GM12878 (cell line): ENCODE measurements around the gene ARID5B. TPM values are rescaled to one million over a fixed set of nuclear protein-coding genes. Genes with fewer than 3 reads are reported as not detected.

Source experiments
- EP300 ChIP-seq, 2 experiments: fragments of 150-350 bp in 1 of 2; IDR thresholded peaks; 2 replicates each; pipeline ENCODE4 v1.6.1; 2011 to 2012; ENCODE audit warnings: low read depth in 2 of 2, low read length in 2 of 2, borderline replicate concordance in 1 of 2, improper control_type of control experiment in 1 of 2, inconsistent platforms in 1 of 2; ENCODE audit not compliant: control insufficient read depth in 1 of 2
- HCFC1 ChIP-seq: fragments of 150-350 bp; IDR thresholded peaks from 2 replicates; pipeline ENCODE4 v1.6.1; 2014; ENCODE audit warnings: low read length
- HDAC2 ChIP-seq: fragments of 200-600 bp; sonication (generic); IDR thresholded peaks from 2 replicates; pipeline ENCODE4 v1.6.1; 2017
- IKZF2 ChIP-seq, 2 experiments: fragments of 450-650 bp; IDR thresholded peaks; 2 replicates each; pipeline ENCODE4 v1.6.1; 2017; ENCODE audit warnings: mild to moderate bottlenecking in 2 of 2, moderate library complexity in 2 of 2
- MYC ChIP-seq: IDR thresholded peaks from 2 replicates; pipeline ENCODE4 v1.6.1; 2011; ENCODE audit warnings: mild to moderate bottlenecking, low read length, moderate library complexity, inconsistent platforms; ENCODE audit not compliant: insufficient read depth, insufficient replicate concordance, insufficient read length, severe bottlenecking
- RBBP5 ChIP-seq: fragments of 200-600 bp; sonication (generic); conservative IDR thresholded peaks from 2 replicates; pipeline ENCODE4 v1.6.1; 2016
- SREBF1 ChIP-seq: IDR thresholded peaks from 2 replicates; pipeline ENCODE4 v1.6.1; 2012; ENCODE audit warnings: mild to moderate bottlenecking, low read length
- TAF1 ChIP-seq: IDR thresholded peaks from 2 replicates; pipeline ENCODE4 v1.6.1; 2011; ENCODE audit warnings: mild to moderate bottlenecking, low read depth, low read length, borderline replicate concordance
- polyA plus RNA-seq, 11 experiments: library from polyadenylated mRNA; depleted of rRNA in 4 of 11; unstranded in 6 of 11; stranded (reverse) in 5 of 11; fragments of >200 nt; fragmentation: Nextera tagmentation in 4 of 11; fragmentation: Illumina TruSeq in 1 of 11; extraction: Ambion mirVana in 4 of 11; extraction: Trizol in 1 of 11; gene quantifications; 1 replicate in 1 of 11; 2 replicates in 10 of 11; pipeline versions ENCODE4 v1.2.1 to v1.2.3, GENCODE V29; 2011 to 2016; ENCODE audit warnings: inconsistent platforms in 2 of 11, missing spikeins in 2 of 11, low read depth in 1 of 11
- total RNA-seq, 4 experiments: library from RNA; depleted of rRNA in 3 of 4; stranded (reverse); fragments of >200 nt in 3 of 4; fragmentation: Illumina TruSeq in 1 of 4; extraction: Trizol in 1 of 4; gene quantifications; 2 replicates each; pipeline versions ENCODE4 v1.2.1 to v1.2.3, GENCODE V29; 2013 to 2021
- TF ChIP-seq, protein P1 (sequence below): IDR thresholded peaks from 2 replicates; pipeline ENCODE4 v1.6.1; 2012; ENCODE audit warnings: low read depth, low read length, improper control_type of control experiment
- TF ChIP-seq, protein P2 (sequence below), 3 experiments: IDR thresholded peaks in 2 of 3; conservative IDR thresholded peaks in 1 of 3; 2 replicates each; pipeline ENCODE4 v1.5.1; 2011; ENCODE audit warnings: low read depth in 3 of 3, low read length in 3 of 3, mild to moderate bottlenecking in 3 of 3, control low read depth in 2 of 3, moderate library complexity in 2 of 3, inconsistent platforms in 1 of 3, mixed read lengths in 1 of 3; ENCODE audit not compliant: control insufficient read depth in 2 of 3, insufficient read depth in 1 of 3; ENCODE audit errors: extremely low read depth in 1 of 3
- TF ChIP-seq, protein P3 (sequence below): IDR thresholded peaks from 2 replicates; pipeline ENCODE4 v1.6.1; 2011; ENCODE audit warnings: mild to moderate bottlenecking, low read depth, low read length, moderate library complexity; ENCODE audit not compliant: insufficient replicate concordance
- TF ChIP-seq, protein P4 (sequence below): fragments of 450-650 bp; IDR thresholded peaks from 2 replicates; pipeline ENCODE4 v1.6.1; 2017; ENCODE audit warnings: mild to moderate bottlenecking, moderate library complexity
- TF ChIP-seq, protein P5 (sequence below): fragments of 450-650 bp; formaldehyde crosslinking; IDR thresholded peaks from 2 replicates; pipeline ENCODE4 v1.4.0; 2020; ENCODE audit warnings: mild to moderate bottlenecking, moderate library complexity

Gene ARID5B
- total and polyA plus RNA-seq, 10 of the 15 experiments (the other 5 are each of a cell fraction or from before 2014, with no cell fraction given): 2.7 to 8.5 (median 6.1) TPM

DNA sequence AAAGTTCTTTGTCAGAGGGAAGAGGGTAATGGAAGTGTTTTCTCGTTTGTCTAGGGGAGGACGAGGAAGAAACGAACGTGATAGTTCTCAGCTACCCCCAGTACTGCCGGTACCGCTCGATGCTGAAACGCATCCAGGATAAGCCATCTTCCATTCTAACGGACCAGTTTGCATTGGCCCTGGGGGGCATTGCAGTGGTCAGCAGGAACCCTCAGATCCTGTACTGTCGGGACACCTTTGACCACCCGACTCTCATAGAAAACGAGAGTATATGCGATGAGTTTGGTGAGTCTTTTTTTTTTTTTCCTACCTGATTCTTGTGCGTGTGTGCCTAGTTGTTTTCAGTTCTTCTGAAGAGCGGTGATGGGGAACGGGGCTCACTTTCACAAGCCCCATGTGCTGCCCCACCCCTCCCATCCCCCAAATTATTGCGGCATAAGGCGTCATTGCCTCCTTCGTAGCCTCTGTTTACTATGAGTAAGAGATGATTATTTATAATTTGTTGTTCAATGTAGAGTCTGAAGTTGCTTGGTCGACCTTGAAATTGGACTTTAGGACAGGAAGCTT lies 98.6 kb downstream of the ARID5B start (continued):
- peak; percentile 25; the same call in 1 of the 2 replicates for TF ChIP-seq HCFC1
- TF ChIP-seq, protein P1, sequence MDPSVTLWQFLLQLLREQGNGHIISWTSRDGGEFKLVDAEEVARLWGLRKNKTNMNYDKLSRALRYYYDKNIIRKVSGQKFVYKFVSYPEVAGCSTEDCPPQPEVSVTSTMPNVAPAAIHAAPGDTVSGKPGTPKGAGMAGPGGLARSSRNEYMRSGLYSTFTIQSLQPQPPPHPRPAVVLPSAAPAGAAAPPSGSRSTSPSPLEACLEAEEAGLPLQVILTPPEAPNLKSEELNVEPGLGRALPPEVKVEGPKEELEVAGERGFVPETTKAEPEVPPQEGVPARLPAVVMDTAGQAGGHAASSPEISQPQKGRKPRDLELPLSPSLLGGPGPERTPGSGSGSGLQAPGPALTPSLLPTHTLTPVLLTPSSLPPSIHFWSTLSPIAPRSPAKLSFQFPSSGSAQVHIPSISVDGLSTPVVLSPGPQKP: peak; percentile 33; the same call in 1 of the 2 replicates
- peak; percentile 82 to 83 for TF ChIP-seq IKZF2 (IDR thresholded peaks at IDR 0.05)
- TF ChIP-seq EP300 (IDR thresholded peaks at IDR 0.05; ENCODE audit: borderline replicate concordance in 1 of 2, control insufficient read depth in 1 of 2, low read depth in 2 of 2, low read length in 2 of 2): peak; percentile 100
- no peak for TF ChIP-seq HDAC2
- TF ChIP-seq TAF1: no peak
- TF ChIP-seq, protein P2, sequence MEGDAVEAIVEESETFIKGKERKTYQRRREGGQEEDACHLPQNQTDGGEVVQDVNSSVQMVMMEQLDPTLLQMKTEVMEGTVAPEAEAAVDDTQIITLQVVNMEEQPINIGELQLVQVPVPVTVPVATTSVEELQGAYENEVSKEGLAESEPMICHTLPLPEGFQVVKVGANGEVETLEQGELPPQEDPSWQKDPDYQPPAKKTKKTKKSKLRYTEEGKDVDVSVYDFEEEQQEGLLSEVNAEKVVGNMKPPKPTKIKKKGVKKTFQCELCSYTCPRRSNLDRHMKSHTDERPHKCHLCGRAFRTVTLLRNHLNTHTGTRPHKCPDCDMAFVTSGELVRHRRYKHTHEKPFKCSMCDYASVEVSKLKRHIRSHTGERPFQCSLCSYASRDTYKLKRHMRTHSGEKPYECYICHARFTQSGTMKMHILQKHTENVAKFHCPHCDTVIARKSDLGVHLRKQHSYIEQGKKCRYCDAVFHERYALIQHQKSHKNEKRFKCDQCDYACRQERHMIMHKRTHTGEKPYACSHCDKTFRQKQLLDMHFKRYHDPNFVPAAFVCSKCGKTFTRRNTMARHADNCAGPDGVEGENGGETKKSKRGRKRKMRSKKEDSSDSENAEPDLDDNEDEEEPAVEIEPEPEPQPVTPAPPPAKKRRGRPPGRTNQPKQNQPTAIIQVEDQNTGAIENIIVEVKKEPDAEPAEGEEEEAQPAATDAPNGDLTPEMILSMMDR (IDR thresholded peaks at IDR 0.05 in 2 of 3, conservative IDR thresholded peaks at IDR 0.05 in 1 of 3; ENCODE audit: control insufficient read depth in 2 of 3, extremely low read depth in 1 of 3, insufficient read depth in 1 of 3, low read depth in 3 of 3, low read length in 3 of 3): no peak
- TF ChIP-seq, protein P3, sequence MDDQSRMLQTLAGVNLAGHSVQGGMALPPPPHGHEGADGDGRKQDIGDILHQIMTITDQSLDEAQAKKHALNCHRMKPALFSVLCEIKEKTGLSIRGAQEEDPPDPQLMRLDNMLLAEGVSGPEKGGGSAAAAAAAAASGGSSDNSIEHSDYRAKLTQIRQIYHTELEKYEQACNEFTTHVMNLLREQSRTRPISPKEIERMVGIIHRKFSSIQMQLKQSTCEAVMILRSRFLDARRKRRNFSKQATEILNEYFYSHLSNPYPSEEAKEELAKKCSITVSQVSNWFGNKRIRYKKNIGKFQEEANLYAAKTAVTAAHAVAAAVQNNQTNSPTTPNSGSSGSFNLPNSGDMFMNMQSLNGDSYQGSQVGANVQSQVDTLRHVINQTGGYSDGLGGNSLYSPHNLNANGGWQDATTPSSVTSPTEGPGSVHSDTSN: no peak
- TF ChIP-seq SREBF1: no peak
- TF ChIP-seq RBBP5: no peak
- TF ChIP-seq, protein P4, sequence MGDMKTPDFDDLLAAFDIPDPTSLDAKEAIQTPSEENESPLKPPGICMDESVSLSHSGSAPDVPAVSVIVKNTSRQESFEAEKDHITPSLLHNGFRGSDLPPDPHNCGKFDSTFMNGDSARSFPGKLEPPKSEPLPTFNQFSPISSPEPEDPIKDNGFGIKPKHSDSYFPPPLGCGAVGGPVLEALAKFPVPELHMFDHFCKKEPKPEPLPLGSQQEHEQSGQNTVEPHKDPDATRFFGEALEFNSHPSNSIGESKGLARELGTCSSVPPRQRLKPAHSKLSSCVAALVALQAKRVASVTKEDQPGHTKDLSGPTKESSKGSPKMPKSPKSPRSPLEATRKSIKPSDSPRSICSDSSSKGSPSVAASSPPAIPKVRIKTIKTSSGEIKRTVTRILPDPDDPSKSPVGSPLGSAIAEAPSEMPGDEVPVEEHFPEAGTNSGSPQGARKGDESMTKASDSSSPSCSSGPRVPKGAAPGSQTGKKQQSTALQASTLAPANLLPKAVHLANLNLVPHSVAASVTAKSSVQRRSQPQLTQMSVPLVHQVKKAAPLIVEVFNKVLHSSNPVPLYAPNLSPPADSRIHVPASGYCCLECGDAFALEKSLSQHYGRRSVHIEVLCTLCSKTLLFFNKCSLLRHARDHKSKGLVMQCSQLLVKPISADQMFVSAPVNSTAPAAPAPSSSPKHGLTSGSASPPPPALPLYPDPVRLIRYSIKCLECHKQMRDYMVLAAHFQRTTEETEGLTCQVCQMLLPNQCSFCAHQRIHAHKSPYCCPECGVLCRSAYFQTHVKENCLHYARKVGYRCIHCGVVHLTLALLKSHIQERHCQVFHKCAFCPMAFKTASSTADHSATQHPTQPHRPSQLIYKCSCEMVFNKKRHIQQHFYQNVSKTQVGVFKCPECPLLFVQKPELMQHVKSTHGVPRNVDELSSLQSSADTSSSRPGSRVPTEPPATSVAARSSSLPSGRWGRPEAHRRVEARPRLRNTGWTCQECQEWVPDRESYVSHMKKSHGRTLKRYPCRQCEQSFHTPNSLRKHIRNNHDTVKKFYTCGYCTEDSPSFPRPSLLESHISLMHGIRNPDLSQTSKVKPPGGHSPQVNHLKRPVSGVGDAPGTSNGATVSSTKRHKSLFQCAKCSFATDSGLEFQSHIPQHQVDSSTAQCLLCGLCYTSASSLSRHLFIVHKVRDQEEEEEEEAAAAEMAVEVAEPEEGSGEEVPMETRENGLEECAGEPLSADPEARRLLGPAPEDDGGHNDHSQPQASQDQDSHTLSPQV: 0 out of 2 replicates have a peak, but pooled peaks have one; percentile 46
- TF ChIP-seq, protein P5, sequence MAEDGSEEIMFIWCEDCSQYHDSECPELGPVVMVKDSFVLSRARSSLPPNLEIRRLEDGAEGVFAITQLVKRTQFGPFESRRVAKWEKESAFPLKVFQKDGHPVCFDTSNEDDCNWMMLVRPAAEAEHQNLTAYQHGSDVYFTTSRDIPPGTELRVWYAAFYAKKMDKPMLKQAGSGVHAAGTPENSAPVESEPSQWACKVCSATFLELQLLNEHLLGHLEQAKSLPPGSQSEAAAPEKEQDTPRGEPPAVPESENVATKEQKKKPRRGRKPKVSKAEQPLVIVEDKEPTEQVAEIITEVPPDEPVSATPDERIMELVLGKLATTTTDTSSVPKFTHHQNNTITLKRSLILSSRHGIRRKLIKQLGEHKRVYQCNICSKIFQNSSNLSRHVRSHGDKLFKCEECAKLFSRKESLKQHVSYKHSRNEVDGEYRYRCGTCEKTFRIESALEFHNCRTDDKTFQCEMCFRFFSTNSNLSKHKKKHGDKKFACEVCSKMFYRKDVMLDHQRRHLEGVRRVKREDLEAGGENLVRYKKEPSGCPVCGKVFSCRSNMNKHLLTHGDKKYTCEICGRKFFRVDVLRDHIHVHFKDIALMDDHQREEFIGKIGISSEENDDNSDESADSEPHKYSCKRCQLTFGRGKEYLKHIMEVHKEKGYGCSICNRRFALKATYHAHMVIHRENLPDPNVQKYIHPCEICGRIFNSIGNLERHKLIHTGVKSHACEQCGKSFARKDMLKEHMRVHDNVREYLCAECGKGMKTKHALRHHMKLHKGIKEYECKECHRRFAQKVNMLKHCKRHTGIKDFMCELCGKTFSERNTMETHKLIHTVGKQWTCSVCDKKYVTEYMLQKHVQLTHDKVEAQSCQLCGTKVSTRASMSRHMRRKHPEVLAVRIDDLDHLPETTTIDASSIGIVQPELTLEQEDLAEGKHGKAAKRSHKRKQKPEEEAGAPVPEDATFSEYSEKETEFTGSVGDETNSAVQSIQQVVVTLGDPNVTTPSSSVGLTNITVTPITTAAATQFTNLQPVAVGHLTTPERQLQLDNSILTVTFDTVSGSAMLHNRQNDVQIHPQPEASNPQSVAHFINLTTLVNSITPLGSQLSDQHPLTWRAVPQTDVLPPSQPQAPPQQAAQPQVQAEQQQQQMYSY: no peak
- peak; percentile 39 for TF ChIP-seq MYC
